GM21786 (cell line): ENCODE results near the gene UNC93A.
"Not testable (repeated sequence)": the region's sequence is repeated elsewhere in the genome, so short reads cannot be mapped to it uniquely, and the experiment has no call there.

Source experiments
- ATAC-seq: cut with Tn5 transposase; IDR thresholded peaks from one replicate; pipeline ENCODE4 v1.9.1; 2021; ENCODE audit not compliant: unreplicated experiment

Gene UNC93A

DNA sequence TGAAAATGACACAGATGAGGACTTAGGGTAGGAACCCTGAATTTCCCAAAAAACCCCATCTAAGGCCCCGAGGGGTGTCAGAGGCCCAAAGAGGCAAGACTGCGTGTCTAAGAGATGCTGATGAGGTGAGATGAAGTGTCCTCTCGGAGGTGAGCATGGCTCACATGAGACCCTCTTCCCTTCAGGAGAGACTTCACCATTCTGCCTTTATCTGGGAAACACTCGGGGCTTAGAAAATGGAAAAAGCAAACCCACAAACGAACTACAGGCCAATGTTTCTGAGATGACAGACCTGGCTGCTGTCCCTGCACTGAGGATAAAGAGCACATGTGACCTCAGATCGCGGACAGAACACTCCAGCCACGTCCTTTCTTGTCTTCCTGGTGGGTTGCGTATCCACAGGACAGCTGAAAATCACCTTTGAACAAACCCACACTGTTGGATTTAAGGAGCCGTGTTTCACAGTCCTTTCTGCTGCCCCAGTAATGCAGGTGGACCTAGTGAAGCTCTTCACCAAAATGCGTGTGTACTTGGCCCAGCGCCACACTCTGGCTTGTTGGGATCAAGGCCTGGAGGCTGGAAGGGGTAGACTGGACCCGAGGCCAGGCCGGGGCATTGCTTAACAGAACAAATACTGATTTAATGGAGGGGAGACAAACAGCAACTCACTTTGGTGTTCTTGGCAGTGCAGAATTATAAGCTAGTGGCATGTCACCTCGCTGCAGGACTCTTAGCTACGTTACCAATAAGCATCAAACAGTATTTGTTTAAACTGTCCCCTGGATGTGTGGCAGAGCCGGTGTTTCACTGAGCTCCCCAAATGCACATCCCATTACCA is 18.5 kb downstream of the UNC93A start:
- ATAC-seq = not testable (repeated sequence)

DNA sequence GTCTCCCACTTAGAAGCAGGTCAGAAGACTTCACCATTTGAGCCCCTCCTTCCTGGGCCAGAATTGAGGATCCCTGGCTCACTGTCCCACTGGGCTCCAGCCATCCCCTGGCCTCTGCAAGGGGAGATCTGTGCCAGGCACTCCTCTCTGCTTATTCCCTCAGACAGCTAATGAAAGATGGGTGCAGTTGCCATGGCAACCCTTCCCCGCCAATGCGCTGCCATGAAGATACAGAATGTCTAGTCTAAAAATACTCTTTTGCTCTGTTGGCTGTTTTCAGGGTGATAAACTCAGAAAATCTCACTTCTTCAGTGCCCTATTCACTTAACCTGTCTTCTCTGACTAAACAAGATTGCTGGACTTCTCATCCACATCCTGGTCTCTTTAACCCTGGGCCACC is 20.2 kb downstream of the UNC93A start:
- ATAC-seq = no peak

DNA sequence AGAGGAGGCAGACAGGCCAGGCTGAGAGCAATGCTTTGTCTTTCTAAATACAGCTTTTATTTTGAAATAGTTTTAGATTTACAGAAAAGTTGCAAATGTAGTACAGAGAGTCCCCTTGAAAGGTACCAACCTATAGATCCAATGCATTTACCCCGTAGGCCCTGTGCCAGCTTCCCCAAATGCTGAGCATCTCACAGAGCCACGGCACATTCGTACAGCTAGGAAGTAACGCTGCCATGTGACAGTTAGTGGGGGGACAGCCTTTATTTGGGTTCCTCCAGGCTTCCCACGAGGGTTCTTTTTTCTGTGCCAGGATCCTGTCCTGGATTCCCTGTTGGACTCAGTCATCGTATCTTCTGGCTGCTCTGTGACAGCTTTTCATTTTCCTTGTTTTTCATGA is 20.6 kb downstream of the UNC93A start:
- not testable (repeated sequence) for ATAC-seq

DNA sequence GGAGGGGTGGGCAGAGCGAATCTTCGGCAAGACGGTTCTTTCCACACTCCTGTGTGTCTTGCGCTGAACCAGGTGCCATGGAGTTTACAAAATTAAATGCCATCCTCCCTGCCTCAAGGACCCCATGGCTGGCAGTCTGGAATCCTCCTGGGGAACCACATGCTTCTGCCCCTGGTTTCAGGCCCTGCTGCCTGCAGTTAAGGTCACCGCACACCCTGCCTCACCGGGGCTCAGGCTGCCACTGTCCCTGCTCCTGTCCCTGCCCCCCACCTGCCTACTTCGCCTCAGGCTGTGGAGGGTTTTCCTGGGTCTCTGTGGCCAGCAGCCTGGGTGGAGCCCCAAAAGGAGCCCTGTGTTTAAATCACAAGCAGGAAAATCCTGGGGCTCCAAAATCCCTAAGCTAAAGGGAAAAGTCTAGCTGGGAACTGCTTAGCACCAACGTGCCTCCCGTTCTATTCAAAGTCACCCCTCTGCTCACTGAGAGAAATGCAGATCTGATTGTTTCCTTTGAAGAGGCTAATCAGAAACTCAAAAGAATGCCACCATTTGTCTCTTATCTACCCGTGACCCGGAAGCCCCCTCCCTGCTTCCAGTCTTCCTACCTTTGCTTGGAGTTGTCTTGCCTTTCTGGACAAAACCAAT is 23.2 kb downstream of the UNC93A start:
- no peak for ATAC-seq

DNA sequence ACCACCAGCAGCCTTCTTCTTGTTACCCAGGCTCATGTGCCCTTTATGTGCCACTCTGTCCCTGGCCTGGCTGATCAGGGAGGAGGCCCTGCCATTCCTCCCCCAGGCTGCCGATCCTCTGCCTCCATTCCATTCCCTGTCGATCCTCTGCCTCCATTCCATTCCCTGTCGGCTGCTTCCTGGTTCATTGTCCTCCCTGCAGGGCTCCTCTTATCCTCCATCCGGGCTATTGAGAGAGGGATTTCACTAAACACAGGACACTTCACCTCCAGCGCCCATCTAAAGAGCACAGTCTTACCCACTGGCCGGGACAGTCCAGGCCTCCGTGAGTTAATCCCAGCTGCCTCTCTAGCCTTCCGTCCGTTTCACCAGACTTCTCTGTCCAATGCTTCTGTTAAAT is 26.1 kb downstream of the UNC93A start:
- no peak for ATAC-seq

DNA sequence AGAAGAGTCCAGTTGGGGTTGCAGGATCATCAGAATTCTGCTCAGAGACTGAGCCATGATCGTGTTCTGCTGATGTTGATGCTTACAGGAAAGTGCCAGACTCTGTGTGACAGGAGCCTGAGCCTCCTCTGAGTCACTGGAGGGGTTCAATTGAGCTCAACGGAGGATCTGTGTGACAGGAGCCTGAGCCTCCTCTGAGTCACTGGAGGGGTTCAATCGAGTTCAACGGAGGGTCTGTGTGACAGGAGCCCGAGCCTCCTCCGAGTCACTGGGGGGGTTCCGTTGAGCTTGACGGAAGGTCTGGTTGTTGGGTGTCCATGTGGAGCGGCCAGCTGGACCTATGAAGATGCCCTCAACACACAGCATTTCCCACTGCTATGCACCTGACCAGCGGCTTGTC is 27.2 kb downstream of the UNC93A start:
- ATAC-seq = not testable (repeated sequence)

DNA sequence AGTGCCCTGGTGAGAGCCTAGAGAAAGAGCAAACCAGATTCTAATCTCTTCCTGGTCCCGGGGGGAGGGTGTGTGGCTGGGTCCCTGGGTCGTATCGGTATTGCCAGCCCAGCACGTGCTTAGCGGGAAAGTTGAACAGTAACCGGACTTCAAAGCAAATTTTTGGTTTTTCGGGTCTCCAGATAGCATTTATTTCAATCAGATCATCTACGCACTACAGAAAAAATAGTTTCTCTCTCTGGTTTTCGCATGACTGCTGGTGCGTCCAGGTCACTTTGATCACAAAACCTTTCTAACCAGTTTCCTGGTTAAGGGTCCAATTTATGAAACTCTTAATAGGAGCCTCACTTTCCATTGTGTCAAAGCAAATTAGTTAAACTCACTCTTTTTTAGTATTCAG is 27.7 kb downstream of the UNC93A start:
- not testable (repeated sequence) for ATAC-seq

DNA sequence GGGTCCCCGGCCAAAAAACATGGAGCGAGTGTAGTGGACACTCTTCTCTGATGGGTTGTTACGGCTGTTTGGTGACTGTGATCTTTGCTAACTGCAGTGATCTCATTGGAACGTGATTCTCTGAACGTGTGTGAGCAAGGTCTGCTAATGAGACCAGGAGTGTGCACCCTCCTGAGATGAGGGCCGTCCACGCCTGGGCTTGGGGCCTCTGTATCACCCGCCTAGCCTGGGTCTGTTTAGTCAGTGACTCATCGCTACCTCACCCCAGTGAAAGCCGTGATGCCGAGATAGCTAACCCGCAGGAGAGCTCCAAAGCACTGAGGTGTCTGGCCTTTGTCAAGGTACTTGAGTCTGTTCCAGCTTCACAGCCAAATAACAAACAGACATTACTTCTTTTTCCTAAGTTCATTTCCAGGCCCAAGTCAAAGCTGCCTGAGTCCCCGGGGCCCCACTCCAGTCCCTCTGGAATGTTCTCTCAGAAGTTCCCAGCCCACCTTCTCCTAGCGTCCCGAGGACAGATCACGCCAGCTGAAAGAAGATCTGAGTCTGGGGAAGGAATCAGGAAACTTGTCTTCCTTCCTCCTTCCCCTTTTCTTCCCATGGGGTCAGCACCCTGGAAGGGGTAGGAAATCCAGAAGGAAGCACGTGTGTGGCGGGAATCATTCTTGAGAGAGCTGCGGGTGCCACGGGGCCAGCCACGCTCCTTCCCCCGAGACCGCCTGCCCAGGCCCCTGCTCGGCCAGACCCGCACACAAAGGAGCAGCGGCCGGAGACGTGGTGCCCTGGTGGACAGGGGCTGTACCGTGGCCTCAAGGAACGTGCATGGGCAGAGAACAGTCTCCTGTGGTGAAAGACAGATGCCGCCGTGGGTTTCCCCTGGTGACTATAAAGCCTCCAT is 29.0 kb downstream of the UNC93A start:
- ATAC-seq = not testable (repeated sequence)

DNA sequence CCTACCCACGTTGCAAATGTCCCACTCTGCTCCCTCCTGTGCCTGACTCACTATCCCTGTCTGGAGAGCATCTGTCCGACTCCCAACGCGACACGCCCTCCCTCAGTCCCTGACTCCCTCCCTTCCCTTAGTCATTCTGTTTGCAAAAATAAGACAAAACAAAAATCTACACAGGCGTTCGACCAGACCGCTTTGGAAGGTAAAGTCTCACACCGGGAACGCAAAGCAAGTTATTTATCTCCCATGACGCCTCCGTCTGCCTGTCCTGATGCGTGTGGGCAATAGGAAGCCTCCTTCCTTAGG is 29.6 kb downstream of the UNC93A start:
- ATAC-seq = not testable (repeated sequence)

DNA sequence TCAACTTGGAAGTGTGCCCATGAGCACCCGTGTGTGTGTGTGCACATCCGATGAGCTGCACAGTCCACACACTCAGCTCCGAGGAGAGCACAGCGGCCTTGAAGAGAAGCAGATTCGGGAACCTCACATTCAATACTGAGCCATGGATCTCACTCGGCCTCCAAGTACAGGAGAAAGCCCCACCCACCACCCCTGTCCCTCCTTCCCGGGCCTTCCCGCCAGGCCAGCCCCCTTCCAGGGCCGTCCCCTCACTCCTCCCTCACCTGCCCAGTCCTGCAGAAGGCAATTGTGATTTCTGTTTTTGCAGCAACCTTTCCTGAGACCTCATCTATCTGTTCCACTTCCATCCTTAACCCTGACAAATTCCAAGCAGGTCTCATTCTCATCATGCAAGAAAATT is 30.1 kb downstream of the UNC93A start:
- not testable (repeated sequence) for ATAC-seq

DNA sequence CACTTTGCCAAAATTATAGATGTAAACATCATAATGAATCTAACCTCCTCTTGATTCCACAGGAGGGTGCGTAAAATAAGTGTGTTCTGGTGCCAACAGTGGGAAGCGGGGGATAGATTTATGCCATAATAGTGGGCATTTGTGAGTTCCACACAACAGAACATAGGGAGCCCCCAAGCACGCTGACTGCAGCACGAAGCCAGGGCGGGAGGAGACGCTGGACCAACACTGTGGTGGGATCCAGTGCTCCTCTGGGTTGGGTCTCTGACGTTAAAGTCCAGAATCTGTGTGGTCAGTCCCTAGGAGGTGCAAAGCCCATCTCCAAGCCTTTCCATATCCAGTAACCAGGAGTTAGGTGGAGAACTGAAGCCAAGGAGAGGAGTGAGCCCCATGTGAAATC is 32.0 kb downstream of the UNC93A start:
- ATAC-seq = no peak

DNA sequence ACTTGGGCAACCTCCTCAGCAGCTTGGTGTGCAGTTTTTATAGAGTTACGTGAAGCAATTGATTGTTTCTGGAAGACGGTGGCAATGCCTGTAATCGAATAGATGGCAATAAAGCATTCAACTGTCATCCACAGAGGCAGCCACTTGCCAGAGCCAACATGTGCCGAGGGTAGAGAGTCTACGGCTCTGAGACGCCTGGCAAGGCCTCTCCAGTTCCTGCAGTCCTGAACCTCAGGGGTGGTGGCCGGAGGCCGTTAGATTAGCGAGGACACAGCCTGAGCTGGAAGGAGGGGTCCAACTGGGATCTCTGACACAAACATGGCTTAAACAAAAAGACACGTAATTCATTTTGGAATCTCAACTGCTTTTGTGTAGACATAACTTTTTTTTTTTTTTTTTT is 33.0 kb downstream of the UNC93A start:
- ATAC-seq = no peak

DNA sequence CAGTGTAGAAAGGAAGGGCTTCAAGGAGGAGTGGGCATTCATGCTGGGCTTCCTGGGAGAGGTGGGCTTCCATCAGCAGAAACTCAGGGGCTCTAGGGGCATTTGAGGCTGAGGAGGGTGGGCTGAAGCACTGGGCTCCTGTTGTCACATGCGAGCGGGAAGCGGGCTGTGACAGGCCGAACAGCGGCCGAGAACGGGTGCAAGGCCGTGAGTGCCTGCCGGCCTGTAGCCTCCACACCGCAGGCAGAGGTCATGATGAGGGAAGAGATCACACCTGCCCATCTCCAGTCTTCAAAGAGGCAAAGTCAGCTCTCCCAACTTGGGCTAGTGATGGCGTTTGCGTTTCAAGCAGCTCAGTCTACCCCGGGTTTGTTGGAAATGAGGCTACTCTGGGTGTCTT is 34.7 kb downstream of the UNC93A start:
- ATAC-seq = no peak

DNA sequence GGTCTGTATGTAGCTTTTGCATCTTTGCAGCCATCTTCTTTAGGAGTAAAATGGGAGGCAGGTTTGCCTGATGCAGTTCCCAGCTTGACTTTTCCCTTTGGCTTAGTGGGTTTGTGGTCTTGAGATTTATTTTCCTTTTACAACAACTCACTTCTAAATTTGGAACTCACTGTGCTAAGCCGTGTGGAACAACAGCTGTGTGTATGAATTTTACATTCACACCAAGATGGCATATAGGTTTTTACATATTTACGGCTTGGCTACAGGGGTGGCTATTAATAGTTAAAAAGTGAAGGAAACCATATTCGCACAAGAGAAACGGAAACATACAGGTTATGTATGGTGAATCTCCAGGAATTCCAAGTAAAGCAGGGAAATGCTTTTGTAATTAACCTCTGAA is 36.3 kb downstream of the UNC93A start:
- no peak for ATAC-seq

DNA sequence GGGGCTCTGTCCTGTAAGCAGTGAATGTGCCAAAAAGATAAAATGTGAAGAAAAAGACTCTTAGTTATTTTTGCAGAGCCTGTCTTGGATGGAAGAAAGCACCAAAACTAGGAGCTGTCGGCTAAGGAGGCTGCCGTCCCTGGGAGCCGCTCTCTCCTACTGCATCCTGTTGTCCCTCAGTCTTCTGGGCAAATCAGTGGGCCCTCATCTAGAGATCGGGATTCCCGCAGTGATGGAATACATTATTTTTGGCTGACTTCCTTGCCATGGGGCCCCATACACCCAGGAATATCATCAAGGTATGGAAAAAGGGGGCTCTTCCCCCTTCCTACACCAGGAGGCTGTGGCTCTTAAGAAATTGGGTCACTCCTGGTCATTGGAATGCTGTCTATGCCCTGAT is 37.0 kb downstream of the UNC93A start:
- no peak for ATAC-seq

DNA sequence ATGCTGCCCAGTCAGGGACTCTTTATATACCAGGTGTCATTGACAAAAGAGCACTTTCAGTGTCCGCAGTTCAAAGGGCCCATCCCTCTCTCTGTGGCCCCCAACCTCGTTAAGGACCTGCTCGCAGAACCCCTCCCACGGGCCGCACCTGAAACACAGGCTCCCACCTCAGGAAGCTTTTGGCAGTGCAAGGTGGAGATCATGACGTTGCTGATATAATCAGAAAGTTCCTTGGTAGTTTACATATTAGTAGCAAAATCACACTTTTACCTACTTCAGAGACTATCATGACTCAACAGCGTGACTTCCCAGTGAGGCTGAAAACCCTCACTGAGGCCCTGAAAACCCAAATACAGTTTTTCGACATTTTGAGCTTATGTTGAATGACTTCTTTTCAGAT is 37.9 kb downstream of the UNC93A start:
- ATAC-seq = no peak

DNA sequence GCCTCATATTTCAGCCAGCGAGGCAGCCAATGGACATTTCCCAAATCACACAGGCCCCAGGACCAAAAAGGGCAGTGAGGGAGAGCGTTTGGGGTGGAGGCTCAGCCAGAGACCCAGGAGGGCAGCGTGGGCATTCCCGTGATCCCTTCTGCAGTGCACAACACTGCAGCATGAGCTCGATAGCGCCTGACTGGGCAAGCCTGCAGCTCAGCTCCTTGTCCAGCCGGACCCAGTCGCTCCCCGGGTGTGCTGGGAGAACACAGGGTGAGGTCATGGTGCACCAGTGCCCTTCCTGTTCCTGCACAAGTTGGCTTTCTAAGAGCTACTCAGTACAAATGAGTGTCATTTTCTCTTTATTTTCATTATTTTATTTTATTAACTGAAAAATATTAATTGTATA is 39.6 kb downstream of the UNC93A start:
- ATAC-seq = no peak

DNA sequence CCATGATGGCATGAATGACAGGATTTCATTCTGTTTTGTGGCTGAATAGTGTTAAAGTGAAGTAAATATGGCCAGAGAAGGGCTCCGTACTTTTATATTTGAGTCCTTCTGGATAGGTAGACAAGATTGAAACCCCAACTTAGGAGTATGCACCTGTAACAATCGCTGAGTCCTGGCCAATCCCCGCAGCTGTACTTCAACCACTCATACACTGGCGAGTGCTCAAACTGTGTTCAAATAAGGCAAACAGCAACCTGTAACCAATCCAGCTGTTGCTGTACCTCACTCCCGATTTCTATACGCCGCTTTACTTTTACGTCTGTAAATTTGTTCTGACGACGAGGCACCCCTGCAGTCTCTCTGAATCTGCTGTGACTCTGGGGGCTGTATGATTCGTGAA is 40.5 kb downstream of the UNC93A start:
- ATAC-seq = no peak

DNA sequence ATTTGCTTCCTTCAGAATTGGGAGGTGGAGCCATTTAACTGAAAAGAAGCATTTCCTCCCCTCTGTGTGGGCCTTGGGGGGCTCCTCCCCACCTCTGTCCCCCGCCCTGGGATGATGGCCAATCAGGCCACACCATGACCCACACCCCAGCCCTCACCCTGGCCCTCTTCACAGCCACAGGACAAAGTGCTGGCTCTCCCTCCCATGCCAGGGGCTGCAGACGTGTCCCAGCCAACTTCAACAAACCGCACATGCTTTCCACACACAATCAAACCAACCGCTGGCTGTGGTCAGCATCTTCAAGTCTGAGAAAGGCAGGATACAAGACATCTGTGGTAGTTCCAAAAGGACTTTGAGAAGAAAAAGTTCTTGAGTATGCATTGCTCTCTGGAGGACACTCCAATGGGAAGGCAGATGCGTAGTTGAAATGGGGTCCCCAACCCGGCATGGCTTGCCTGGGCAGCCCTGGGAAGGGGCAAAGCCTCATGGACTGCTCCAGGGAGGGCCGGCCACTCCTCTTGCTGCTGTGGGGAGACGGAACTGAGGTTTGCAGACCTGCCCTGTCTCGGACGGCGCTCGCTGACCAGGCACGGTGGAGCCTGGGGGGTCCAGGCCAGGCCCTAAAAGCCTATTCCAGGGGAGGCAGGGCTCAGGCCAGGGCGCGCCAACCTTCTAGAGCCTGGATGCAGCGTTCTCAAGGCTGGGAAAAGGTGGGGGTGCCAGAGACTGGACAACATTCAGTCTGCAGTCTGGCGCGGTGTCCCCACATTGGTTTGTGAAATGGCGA is 45.9 kb downstream of the UNC93A start:
- no peak for ATAC-seq

DNA sequence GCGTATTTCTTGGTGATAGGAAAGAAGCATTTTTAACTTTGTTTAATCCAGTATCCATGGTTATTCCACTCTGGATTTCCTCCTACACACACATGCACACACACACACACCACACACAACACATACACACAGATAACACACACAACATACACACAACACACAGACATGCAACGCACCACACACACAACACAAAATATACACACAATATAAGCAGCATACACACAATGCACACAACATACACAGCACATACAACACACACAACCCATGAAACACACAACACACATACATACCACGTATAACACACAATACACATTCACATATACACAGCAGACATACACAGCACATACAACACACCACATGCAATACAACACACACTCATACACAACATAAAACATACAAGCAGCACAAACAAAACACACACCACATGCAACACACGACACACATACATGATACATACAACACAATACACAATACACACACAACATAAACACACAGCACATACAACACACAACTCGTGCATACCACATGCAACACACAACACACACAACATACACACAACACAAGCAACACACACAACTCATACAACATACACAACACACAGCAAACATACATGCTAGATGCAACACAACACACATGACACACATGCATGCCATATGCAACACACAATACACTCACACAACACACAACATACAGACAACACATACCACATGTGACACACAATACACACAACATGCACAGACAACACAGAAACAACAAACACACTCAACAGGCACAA is 46.7 kb downstream of the UNC93A start:
- ATAC-seq = no peak
